GM19463 (cell line): ENCODE measurements around the gene STK32C.

Experiments used
- ATAC-seq: cut with Tn5 transposase; IDR thresholded peaks from one replicate; pipeline ENCODE4 v1.9.1; 2021; ENCODE audit warnings: mild to moderate bottlenecking, moderate library complexity; ENCODE audit not compliant: unreplicated experiment

Gene STK32C

DNA sequence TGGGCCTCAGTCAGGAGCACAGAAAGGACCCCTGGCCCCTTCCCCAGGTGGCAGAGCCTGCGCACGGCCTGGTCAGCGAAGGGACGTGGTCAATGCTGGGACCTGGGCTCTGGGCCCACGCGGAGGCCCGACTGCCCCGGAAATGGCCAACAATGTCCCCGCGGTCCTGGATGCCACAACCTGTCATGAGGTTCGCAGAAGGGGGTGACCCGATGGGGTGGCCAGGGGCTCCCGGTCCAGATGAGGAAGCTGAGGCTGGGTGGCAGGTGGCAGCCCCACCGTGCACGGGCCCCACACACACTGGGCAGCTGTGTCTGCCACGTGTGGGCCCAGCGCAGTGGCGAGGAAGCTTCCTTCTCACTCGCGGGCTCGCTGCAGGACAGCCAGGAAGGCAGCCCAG lies 71.6 kb downstream of the STK32C start:
- no peak for ATAC-seq

DNA sequence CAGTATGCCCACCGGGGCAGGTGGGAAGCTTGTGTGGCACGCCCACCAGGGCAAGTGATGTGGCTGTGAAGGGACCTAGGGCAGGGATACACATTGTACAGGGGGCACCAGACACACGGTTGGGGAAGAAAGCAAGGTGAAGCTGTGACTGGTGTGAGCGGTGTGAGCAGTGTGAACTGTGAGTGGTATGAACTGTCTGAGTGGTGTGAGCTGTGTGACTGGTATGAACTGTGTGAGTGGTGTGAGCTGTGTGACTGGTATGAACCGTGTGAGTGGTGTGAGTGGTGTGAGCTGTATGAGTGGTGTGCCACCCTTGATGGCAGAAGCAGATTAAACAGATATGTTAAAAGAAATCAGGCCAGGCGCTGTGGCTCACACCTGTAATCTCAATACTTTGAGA lies 72.9 kb downstream of the STK32C start:
- ATAC-seq: no peak

DNA sequence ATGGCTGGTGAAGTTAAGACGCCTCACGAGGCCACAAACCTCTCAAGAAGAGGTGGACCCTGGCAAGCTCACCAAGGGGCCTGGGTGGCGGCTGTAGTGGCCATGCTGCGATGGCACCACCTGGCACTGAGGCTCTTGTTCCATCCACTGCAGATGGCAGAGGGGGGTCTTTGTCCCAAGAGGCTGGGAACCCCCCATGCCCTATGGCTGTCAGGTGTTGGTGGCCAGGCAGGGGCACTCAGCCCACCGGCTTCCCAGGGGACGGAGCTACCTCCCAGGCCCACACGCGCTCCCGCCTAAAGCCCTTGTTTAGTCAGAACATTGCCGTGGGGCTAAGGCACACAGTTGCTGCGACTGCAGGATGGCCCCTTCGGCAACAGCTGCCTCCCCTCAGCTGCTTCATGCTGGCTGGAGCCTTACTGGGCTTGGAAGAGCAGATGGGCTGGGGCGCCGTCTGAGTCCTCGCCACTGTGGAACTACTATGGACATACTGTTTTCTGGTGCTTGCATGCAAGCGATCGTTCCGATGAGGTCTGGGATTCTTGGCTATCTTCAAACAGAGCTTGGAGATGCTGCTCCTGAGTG lies 74.2 kb downstream of the STK32C start:
- ATAC-seq: no peak

DNA sequence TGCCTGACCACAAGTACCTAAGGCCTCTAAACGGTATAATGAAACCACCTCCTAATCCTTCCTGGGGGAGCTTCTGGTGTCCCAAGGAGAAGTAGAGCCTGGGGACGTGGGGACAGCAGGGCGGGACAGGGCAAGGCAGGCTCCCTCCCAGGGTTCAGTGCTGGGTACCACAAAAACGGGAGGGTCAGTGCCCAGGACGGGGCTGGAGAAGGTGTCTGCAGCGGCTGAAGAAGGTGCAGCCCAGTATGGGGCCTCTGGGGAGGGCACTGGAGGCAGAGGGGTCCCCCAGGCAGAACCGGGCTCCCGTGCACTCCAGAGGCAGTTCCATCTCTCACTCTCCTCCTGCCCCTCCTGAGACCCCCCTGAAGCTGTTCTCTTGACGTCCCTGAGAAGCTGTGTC lies 74.8 kb downstream of the STK32C start:
- ATAC-seq: no peak

DNA sequence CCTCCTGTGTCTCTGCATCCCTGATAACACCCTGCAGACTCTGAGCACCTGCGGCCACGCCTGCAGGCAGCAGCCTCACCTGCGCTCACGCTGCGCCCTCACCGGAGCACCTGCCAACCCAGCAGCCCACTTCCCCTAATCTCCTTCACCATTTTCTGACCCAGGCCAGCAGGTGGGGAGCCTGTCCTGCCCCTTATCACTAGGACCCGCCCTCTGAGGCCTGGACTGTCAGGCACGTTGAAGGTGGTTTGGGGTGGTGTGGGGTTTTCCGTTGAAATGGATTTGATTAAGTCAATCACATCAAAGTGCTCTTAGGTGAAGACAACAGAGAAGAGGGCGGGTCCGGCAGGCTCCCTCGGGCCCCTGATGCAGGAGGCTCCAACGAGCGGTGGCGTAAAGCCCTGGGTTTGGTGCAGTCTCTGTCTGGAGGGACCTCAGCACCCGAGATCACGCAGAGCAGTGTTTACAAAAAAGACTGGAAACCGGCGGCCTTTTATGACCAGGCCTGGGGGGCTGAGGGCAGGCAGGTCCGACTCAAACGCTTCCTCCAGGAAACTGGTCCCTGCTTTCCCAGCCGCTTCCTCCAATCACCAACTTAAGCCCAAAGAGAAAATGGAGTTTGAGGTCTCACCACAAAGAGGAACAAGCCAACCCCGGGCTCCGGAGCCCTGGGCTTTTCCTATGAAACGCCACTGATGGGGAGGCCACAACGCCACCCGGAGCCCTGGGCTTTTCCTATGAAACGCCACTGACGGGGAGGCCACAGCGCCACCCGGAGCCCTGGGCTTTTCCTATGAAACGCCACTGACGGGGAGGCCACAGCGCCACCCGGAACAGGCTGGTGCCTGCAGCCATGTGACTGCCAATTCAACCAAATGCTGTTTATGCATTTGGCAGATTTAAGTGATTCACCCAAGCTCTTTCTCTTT lies 75.5 kb downstream of the STK32C start:
- no peak for ATAC-seq

DNA sequence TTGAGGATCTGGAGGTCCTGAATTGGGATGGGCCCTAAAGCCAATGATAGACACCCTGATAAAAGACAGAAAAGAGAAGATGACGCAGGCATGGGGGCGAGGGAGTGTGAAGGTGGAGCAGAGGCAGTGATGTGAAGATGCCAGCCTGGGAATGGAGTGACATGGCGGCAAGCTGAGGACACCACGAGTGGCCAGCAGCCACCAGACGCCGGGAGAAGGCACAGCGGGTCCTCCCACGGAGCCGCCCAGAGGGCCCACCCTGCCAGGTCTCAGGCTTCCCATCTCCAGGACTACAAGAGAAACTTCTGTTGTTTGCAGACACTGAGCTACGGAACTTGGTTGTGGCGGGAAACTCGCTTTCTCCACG lies 76.1 kb downstream of the STK32C start:
- no peak for ATAC-seq

DNA sequence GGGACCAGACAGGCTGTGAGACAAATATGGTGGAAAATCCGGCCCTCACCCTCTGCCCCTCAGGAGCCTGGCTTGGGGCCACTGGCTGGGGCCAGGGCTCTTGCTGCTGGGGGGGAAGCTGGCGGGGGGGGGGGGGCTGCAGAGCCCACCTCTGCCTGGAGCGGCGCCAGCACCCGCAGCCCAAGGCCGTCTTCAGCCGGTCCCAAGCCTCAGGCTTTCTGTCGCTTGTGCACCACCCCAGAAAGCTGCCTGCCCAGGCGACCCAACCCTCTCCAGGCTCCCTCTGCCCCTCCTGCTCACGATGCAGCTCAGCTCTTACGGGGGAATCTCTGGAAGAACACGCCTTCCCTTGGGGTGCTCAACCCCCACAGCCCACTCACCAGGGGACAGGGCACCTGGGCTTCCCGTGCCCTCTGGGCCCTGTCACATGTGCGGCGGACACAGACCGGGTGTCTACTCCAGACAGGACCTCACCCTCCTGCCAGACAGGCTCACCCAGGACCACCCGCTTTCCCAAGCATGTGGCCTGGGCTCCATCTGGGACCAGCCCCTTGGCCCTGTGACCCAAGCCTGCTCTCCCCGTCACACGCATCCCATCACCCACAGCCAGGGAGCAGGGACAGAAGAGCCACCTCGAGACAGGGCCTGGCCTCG lies 77.1 kb downstream of the STK32C start:
- ATAC-seq: no peak

DNA sequence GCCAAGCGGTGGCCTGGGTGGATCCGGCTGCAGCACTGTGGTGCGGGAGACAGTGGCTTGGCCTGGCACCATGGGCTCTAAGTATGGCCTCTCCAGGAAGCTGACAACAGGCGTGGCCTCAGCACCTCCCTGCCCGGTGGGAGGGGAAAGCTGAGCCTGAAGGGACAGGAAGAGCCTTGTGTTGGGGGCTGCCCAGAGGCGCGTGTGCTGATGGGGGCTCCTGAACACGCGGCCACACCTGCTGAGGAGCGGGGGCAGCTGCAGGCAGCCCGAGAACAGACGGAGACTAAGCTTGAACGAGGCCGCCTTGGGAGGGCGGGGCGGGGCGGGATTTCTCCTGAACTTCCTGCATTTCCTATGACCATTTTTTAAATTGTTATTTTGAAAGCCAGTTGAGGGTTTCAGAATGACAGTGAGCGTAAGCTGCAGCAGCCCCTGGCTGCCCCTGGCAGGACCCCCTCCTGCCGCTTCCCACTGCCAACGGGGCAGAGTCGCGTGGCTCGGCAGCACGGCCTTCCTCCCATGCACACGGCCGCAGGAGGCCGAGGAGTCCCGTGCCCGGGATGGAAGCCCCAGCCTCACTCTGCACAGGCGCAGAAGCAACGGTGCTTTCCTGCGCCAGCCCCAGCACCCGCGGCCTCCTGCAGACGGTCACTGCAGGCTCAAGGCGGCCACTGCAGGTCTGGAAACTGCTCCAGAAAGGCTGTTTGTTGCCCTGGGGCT lies 77.8 kb downstream of the STK32C start:
- ATAC-seq: peak; percentile 65

DNA sequence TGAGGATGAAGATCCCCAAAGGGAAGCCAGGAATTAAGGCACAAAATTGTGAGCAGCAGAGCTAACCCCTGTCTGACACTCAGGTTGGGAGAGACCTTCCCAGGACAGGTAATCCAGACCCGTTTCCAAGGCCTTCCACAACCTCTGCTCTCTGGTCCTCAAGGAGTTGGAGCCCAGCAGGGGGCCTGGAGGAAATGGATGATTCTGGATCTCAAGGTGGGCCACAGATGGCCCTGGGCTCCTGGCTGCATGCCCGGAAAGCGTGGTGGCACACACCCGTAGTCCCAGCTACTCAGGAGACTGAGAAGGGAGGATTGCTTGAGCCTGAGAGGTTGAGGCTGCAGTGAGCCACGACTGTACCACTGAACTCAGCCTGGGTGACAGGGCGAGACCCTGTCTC lies 78.7 kb downstream of the STK32C start:
- ATAC-seq: no peak

DNA sequence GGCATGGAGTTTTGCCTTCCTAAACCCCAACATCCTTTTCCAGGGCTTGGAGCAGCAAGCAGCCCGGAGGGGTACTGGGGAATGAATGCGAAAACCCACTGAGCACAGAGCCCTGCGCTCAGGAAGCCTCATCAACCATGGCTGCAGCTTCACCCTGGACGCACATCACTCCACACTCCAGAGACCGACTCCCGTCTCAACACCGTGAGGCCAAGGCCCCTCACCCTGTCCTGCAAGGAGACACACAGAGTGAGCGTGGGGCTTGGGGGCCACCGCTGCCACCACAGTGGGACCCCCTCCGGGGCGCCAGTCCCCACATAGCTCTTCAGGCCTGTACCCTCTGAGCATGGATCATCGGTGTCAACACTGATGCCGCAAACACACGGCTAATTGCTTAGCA lies 79.1 kb downstream of the STK32C start:
- ATAC-seq: no peak

DNA sequence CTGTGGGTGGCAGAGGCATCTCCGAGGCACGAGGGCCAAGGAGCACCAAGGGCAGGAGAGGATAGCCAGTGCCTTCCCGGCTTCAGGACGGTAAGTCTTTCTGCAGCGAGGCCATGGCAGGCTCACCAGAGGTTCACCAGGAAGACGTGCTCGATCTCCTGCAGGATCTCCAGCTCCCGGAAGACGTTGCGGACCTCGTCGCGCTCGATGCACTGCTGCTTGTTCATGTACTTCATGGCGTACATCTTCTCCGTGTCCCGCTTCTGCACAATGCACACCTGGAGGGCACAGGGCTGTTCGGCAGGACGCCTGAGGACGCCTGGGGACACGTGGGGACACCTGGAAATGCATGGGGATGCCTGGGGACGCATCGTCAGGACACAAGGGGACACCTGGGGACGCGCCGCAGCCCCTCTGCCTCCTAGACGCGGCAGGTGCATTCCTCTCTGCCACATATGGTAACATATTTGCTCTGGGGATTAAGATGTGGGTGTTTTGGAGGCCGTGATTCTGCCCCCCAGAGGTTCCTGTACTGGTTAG lies 79.8 kb downstream of the STK32C start:
- ATAC-seq: no peak

DNA sequence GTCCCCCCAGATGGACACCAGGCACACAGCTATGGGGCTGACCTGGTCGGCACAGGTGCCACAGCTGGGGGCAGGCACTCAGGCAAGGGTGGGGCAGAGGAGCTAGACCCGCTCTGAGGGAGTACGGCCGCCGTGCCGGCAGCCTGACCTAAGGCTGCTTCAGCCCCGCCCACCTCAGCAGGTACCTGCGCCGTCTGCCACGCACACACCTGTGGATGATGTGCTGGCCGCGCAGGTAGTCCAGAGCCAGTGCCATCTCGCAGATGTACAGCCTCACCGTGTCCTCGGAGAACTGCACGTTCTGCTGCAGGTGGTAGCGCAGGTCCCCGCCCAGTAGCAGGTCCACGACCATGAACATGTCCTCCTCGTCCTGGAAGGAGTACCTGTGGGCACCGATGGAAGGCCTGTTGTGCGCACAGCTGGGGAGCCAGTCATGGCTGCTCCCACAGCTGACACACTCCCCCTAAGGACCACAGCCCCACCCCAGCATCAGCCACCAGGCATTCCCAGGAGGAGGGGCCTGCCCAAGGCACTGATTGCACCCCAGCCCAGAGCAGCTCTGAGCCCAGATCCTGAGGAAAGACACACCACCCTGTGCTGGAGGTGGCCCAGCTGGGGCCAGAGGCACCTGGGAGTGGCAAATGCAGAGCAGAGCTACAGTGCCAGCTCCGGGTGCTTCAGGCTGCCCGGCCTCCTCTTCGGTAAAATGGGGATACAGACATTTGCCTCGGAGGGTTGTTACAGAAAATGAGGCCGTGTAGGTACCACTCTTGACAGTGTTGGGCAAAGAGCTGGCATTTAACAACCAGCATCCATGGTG lies 81.0 kb downstream of the STK32C start:
- no peak for ATAC-seq

DNA sequence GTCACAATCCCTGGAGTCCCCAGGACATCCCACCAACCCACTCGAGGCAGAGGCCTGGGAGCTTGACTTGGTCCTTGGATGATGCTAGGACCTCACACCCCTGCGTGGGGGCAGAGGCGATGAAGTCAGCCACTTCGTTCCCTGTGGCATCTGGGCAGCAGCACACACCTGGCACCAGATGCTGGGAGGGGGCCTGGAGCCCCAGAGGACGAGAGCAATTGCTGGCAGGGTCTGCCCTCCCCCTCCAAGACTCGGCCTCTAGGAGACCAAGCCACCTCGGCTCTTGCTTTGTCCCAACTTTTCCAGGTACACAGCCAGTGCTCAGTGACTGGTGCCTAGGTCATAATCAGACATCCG lies 81.9 kb downstream of the STK32C start:
- no peak for ATAC-seq

DNA sequence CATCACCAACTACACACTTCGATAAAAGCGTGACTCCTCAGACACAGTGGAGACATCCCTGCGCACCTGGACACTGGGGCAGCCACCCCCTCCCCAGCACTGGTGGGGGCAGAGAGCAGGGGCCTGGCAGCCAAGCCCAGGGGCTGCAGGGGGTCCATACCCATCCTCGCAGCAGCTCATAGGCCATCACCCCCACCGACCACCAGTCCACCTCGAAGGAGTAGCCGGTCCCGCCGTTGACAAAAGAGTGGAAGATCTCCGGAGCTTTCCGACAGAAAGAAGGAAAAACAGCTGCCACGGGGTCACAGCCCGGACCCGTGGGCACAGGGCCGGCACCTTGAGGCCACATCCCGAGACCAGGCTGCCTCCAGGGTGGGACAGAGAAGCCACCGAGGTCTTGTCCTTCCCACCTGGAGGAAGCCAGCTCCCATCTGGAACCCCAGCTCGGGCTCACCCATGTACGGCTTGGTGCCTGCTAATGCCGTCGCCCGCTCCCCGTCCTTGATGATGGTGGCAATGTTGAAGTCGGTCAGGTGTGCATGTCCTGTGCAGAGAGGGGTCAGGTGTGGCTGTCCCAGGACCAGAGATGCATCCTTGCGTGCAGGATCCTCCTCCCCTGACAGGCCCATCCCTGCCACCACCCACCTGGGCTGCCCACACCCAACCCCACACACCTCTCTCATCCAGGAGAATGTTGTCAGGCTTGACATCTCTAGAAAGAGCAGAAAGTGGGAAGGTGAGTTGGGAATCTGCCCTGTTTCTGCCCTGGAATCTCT lies 82.5 kb downstream of the STK32C start:
- ATAC-seq: no peak

DNA sequence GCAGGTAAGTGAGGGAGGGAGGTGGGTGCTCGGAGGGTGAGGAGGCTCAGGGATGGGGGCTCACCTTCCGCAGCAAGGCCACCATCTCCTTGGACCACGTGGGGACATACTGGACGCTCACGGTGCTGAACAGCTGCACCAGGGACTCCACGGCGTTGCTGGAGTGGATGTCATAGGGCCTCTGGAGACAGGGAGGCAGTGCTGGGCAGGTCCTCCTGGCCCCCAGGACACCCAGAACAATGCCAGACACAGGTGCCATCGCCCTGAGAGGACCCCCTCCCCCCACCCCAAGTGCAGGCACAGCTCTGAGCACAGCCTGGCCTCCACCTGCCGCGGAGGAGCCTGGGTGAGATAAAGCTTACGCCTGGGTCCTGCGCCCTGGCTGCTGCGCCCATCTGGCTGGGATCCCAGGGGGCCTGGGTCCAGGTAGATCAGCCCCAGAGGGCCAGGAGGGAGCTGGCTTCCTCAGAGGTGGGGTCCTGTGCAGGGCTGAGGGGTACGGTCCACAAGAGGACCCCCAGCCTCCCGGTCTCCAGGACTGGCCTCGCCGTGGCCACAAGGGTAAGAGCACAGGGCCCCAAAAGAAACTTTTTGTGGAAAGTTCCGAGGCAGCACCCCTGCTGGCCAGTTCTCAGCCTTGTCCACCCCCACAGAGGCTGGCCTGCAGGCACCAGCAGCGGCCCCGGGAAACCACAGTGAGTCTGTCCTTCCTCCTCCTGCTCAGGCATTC lies 83.2 kb downstream of the STK32C start:
- ATAC-seq: no peak

DNA sequence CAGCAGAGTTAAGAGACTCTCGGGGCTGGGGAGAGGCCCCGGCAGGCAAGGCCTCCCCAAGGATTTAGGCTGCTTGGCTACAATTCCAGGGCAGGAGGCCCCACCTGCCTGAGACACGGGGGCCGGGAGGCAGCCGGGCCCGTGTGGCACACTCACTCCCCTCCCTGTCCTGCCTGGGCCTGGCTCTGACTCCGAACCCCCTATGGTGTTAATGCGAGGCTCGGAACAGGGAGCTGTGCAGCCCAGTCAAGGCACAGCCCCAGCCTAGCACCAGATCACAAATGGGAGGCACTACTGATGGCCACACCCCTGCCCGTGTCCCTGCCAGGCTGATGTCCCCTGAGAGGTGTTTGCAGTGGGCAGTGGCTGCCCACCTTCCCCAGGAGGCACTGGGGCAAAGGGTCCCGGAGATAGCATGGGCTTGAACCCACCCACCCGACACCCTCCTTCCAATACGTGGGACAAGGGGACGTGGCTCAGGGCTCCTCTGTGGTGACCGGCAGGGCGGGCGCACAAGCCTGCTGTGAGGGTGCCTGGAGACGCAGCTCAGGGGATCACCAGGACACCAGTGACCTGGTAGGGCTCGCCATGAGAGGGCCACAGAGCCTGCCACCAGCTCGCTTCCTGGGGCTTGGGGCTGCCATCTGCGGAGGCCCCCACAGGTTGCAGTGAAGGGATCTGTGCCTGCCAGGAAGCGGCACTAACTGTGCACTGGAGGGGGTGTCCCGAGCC lies 84.0 kb downstream of the STK32C start:
- no peak for ATAC-seq

DNA sequence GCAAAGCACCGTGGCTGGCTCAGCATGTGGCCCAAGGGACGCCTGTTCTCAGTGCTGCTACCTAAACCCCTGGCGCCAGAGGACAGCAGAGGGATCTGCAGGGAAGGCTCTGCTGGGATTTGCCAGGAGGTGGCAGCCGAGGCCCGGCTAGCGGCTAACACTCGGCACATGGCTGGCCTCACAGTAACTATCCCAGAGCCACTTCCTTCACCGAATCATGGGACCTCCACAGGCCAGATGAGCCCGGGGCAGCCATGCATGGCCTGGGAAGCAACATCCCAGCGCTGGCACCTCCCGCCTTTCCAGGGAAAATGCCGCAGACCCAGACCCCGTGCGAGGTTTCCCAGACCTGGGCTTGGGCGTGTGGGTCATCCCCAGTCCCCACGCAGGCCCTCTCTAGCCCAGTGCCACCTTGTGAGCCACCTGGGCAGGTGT lies 84.6 kb downstream of the STK32C start:
- peak; percentile 92 for ATAC-seq

DNA sequence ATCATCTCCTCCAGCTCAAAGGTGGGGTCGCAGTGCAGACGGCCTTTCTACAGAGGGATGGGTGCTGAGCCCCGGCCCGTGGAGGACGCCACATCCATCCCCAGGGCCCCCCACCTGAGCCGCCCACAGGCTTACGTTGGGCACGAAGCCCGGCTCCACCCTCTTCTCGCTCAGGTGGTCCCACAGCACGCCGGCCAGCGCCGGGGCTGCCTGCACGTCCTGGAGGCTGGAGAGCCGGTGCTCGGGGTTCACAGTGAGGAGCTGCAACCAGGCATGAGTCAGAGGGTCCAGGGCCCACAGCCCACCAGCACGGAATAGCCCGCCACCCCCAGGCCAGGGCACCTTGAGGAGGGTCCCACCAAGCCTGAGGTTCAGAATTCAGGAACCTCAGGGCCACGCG lies 85.0 kb downstream of the STK32C start:
- no peak for ATAC-seq
